Left ventricle myocardium inferior (tissue), 1 donor: Measurements from ENCODE around the gene EXOG. TPM values are rescaled to one million over a fixed set of nuclear protein-coding genes. Genes with fewer than 3 reads are reported as not detected.

Experiments
- DNase-seq: peaks from one replicate; pipeline ENCODE4 v3.0.0-alpha.2; 2020
- H3K27ac ChIP-seq: fragments of 200-600 bp; replicated peaks from 2 replicates; pipeline ENCODE4 v1.8.0; 2021
- H3K27me3 ChIP-seq: fragments of 200-600 bp; 2 replicates; pipeline ENCODE4 v1.8.0; 2021; ENCODE audit warnings: low read depth
- H3K36me3 ChIP-seq: fragments of 200-600 bp; 2 replicates; pipeline ENCODE4 v1.8.0; 2021
- H3K4me1 ChIP-seq: fragments of 200-600 bp; 2 replicates; pipeline ENCODE4 v1.8.0; 2021
- H3K4me3 ChIP-seq: fragments of 200-600 bp; 2 replicates; pipeline ENCODE4 v1.8.0; 2021; ENCODE audit warnings: mild to moderate bottlenecking, moderate library complexity
- H3K9me3 ChIP-seq: fragments of 200-600 bp; replicated peaks from 2 replicates; pipeline ENCODE4 v1.8.0; 2021
- intact Hi-C: fragments of 100-400 bp; cut with micrococcal nuclease; formaldehyde crosslinking; loops from one replicate; pipeline ENCODE4 v1.11.0; 2022
- total RNA-seq: library from RNA; stranded (reverse); fragmentation: NEBNext Ultra II Directional; extraction: Animal tissue kit (Norgen Biotek cat#: 25700); gene quantifications from one replicate; pipeline ENCODE4 v1.2.1, GENCODE V29; 2021
- TF ChIP-seq, protein P1 (sequence below): fragments of 200-600 bp; IDR thresholded peaks from 2 replicates; pipeline ENCODE4 v1.8.0; 2021; ENCODE audit warnings: antibody characterized with exemption, mild to moderate bottlenecking, borderline replicate concordance
- donor health status: DM: no; HTN: yes; CAD: no; lungs with severe emphysema.

Gene EXOG
- total RNA-seq, 1 donor from 2014 or later = 27.9 TPM

DNA sequence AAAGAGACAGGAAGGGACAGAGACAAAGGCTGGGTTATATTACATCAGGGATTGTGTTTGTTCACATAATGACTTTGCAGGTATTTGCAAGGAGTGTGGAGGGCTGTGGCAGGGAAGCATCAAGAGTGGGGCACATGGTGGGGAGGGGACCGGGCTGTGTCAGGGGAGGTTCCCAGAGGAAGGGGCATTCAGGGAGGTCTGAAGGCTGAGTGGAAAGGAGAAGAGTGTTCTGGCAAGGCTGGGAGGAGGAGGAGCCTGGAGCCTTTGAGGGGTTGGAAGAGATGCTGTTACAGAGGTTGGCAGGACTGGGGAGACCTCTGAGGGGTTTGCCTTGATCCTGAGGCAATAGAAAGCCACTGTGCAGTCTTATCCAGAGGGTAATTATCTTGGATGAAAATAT lies 49.4 kb downstream of the EXOG start:
- H3K9me3 ChIP-seq = no peaks in the 10 kb centered on the region
- intact Hi-C loops = no loop called here
- DNase-seq = no peak
- H3K4me1 ChIP-seq = peaks cover 80% of the 10 kb centered on the region
- TF ChIP-seq, protein P1, sequence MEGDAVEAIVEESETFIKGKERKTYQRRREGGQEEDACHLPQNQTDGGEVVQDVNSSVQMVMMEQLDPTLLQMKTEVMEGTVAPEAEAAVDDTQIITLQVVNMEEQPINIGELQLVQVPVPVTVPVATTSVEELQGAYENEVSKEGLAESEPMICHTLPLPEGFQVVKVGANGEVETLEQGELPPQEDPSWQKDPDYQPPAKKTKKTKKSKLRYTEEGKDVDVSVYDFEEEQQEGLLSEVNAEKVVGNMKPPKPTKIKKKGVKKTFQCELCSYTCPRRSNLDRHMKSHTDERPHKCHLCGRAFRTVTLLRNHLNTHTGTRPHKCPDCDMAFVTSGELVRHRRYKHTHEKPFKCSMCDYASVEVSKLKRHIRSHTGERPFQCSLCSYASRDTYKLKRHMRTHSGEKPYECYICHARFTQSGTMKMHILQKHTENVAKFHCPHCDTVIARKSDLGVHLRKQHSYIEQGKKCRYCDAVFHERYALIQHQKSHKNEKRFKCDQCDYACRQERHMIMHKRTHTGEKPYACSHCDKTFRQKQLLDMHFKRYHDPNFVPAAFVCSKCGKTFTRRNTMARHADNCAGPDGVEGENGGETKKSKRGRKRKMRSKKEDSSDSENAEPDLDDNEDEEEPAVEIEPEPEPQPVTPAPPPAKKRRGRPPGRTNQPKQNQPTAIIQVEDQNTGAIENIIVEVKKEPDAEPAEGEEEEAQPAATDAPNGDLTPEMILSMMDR = no peak
- H3K27me3 ChIP-seq = no peaks in the 10 kb centered on the region
- H3K36me3 ChIP-seq = peaks cover 14% of the 10 kb centered on the region
- H3K27ac ChIP-seq = peak overlapping the region; percentile 90
- H3K4me3 ChIP-seq = no peak overlapping the region

- peaks cover 18% of the 10 kb centered on the region for H3K36me3 ChIP-seq
- H3K27ac ChIP-seq = peak overlapping the region; percentile 90
- no peak overlapping the region for H3K4me3 ChIP-seq
- no peaks in the 10 kb centered on the region for H3K27me3 ChIP-seq
- no peak for DNase-seq
- TF ChIP-seq, protein P1 = no peak
- peaks cover 76% of the 10 kb centered on the region for H3K4me1 ChIP-seq
- H3K9me3 ChIP-seq = no peaks in the 10 kb centered on the region
- intact Hi-C loops = no loop called here
Measured at GRCh38 chr3:38545983-38546382, 49.8 kb downstream of the EXOG start.

DNA sequence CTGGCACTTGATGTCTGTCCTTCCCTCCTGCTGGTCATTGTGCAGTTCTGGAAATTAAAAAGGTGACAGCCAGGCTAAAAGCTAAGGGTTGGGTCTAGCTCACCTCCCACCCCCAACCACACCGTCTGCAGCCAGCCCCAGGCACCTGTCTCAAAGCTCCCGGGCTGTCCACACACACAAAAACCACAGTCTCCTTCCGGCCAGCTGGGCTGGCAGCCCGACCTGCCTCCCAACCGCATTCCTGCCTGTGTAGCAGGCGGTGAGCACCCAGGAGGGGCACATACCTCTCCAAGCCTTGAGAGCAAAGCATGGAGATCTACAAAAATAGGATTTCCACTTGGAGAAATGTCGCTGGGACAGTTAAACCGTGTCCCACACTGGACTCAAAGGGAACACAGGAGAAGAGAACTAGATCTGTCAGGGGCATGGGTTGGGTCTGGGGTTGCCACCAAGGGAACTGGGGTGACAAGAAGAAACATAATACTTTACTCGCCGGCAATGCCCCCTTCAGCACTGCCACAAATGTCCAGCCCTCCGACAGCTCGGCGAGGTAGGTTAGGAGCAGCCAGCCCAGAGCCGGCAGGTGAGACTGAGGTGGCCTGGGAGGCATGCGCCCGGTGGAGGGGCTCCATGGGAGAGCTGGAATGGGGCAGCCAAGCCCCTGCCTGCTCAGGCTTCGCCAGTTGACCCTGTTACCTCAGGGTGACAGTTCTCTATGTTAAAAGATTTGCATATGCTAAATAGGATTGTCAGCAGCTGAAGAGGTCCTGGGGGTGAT lies 52.2 kb downstream of the EXOG start:
- H3K4me1 ChIP-seq = peaks cover 52% of the 10 kb centered on the region
- no peaks in the 10 kb centered on the region for H3K27me3 ChIP-seq
- H3K9me3 ChIP-seq = no peaks in the 10 kb centered on the region
- TF ChIP-seq, protein P1 = no peak
- peak overlapping the region; percentile 70 for H3K27ac ChIP-seq
- H3K4me3 ChIP-seq = no peak overlapping the region
- intact Hi-C loops = no loop called here
- no peak for DNase-seq
- H3K36me3 ChIP-seq = peaks cover 29% of the 10 kb centered on the region

DNA sequence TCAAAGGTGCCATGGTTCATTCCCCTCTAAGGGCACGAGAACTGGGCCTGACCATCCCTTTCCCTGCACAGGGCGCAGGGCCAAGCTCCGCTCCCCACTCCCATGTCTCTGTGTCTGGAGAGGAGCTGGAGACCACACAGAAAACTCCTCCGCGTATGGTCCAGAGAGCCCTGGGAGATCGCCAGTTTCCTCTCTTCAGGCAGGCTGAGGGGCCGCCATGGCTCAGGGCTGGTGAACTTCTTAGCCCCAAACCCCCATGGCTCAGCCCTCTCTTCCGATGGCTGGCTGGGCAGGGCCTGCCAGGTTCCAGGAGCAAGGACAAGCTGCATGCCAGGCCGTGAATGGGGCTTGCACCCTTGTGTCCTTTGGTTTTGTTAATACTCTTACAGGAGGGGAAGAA lies 52.9 kb downstream of the EXOG start:
- peaks cover 47% of the 10 kb centered on the region for H3K4me1 ChIP-seq
- H3K36me3 ChIP-seq = peaks cover 36% of the 10 kb centered on the region
- TF ChIP-seq, protein P1 = no peak
- no peaks in the 10 kb centered on the region for H3K9me3 ChIP-seq
- H3K4me3 ChIP-seq = no peak overlapping the region
- H3K27me3 ChIP-seq = no peaks in the 10 kb centered on the region
- H3K27ac ChIP-seq = peak overlapping the region; percentile 70
- no peak for DNase-seq
- intact Hi-C loops = no loop called here

GRCh38 chr3:38549486-38549885 lies 53.3 kb downstream of the EXOG start:
- Histone ChIP-seq H3K36me3 (peaks cover 40% of the 10 kb centered on the region), H3K4me3 (no peak overlapping the region), H3K9me3 (no peaks in the 10 kb centered on the region), H3K27ac (peak overlapping the region; percentile 70), H3K4me1 (peaks cover 43% of the 10 kb centered on the region), H3K27me3 (no peaks in the 10 kb centered on the region)
- TF ChIP-seq, protein P1 = no peak
- intact Hi-C loops = no loop called here
- DNase-seq = no peak
